Activated CD8-positive, alpha-beta memory T cell treated with anti-CD3 and anti-CD28 coated beads for 4 hours (primary cell): ENCODE results near the gene GLTP.

Experiments
- DNase-seq, 2 donors: peaks; one replicate each; pipeline ENCODE4 v3.0.0-alpha.2; 2020; ENCODE audit warnings: low read depth in 2 of 2

The GLTP gene

DNA sequence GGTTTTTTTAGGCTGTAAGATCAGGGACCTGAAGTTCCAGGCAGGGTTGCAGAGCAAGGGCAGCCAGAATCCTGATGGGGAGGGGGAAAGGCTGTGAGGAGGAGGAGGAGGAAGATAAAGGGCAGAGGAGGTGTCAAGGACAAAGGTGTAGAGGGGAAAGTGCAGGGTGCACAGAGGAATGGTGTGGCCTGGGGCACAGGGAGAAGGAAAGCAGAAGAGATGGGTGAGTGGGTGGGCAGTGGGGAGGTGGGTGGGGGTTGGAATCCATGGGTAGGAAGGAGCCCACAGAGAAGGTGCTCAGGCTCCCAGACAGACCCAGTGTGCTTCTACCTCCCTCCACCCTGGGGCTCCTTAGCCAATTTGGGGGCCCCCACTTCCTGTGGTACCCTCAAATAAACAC is 58.4 kb downstream of the GLTP start:
- no peak for DNase-seq

GRCh38 chr12:109820816-109821381 is 59.4 kb downstream of the GLTP start:
- DNase-seq = no peak

- DNase-seq = no peak
Observed at GRCh38 chr12:109818905-109819500, 61.3 kb downstream of the GLTP start.

DNA sequence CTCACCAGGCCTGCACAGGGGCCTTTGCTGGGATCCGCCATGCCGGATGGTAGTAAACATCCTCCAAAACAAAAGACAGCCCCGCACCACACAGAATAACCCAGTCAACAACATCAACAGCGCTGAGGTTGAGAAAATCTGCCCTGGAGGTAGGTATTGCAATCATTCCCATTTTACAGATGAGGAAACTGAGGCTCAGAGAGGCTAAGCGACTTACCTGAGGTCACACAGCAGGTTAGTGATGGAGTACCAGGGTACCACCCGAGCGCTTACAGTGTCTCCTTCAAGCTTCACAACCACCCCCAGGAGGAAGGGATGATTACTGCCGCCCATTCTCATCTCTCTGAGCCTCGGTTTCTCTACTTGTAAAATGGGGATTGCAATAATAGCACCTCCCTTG is 62.1 kb downstream of the GLTP start:
- DNase-seq = no peak

DNA sequence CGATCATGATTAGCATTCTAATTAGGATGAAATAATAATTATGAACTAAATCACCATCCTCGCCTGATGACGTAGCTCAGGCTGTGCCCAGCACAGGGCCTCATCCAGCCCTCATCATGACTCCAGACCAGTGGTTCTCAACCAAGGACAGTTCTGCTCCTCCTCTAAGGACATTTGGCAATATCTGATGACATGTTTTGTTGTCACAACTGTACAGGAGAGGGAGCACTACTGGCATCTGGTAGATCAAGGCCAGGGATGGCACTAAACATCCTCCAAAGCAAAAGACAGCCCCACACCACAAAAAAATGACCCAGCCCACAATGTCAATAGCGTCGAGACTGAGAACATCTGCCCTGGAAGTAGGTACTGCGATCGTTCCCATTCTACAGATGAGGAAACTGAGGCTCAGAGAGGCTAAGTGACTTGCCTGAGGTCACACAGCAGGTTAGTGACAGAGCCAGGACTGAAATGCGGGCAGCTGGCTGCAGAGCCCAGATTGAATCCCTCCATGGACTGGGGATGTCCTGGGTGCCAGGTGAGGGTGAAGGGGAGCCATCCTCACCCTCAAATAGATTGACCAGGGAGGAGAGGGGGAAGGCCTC is 62.6 kb downstream of the GLTP start:
- DNase-seq = no peak

- DNase-seq = no peak
Observed at GRCh38 chr12:109816870-109817269, 63.5 kb downstream of the GLTP start.

DNA sequence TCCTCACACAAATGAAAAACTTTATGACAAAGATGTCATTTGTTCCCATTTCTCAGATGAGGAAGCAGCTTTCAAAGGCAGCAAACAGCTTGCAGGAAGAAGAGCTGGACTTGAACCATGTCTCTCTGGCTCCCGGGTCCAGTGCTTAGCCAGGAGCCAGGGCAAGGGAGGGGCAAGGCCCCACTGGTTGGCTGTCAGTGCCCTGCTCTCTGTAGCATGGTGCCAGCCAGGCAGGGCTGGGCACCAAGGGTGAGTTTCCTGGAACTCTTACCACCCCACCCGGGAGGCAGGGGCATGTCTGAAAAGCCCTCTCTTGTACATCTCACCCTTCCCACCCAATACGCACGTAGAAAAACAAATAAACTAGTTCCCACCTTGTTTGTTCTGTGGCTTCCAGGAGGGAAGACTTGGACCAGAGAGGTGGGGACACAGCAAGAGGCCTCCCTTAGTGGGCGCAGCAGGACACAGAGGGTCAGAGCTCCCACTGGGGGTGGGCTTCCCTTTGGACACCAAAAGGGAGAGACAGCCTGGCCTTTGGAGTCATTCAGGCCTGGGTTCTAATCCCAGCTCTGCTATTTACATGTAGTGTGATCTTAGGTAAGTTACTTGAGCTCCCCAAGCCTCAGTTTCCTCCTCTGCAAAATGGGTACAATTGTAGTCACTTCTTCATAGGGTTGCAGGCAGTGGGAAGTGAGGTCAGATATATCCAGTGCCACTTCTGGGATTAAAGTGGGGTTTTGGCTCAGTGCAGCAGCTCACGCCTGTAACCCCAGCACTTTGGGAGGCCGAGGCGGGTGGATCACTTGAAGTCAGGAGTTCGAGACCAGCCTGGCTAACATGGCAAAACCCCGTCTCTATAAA is 64.4 kb downstream of the GLTP start:
- no peak for DNase-seq

GRCh38 chr12:109815225-109815624 is 65.1 kb downstream of the GLTP start:
- DNase-seq = no peak

- no peak for DNase-seq
Observed at GRCh38 chr12:109814600-109815150, 65.7 kb downstream of the GLTP start.

DNA sequence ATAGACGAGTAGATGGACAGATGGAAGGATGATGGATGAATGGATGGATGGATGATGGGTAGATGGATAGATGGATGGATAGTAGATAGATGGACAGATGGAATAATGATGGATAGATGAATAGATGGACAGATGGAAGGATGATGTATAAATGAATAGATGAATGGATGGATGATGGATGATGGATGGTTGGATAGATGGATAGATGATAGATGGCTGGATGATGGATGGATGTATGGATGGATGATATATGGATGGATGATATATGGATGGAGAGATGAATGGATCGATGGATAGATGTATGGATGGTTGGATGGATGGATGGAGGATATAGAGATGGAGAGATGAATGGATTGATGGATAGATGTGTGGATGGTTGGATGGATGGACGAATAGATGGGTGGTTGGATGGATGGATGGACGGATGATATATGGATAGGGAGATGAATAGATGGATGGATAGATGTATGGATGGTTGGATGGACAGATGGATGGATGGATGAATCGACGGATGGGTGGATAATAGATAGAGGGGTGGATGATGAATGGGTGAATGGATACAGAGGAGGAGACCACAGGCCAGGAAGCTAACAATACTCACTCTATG is 66.4 kb downstream of the GLTP start:
- no peak for DNase-seq

DNA sequence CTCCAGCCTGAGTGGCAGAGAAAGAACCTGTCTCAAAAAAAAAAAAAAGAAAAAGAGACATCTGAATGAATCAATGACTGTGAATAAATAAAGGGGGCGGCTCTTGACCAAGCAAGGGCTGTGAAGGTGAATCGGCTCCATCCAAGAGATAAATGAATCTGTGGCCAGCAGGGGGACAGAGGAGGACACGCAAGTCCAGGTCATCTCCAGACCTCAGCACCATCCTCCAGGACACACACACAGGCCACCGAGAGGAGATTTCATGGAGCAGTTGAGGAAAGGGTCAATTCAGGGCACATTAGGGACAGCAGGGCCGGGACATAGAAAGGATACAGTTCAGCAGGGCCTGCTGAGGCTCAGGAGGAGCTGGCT is 68.7 kb downstream of the GLTP start:
- DNase-seq = no peak

- no peak for DNase-seq
Observed at GRCh38 chr12:109810954-109811623, 69.3 kb downstream of the GLTP start.

- DNase-seq = no peak
Observed at GRCh38 chr12:109808876-109809646, 71.3 kb downstream of the GLTP start.

DNA sequence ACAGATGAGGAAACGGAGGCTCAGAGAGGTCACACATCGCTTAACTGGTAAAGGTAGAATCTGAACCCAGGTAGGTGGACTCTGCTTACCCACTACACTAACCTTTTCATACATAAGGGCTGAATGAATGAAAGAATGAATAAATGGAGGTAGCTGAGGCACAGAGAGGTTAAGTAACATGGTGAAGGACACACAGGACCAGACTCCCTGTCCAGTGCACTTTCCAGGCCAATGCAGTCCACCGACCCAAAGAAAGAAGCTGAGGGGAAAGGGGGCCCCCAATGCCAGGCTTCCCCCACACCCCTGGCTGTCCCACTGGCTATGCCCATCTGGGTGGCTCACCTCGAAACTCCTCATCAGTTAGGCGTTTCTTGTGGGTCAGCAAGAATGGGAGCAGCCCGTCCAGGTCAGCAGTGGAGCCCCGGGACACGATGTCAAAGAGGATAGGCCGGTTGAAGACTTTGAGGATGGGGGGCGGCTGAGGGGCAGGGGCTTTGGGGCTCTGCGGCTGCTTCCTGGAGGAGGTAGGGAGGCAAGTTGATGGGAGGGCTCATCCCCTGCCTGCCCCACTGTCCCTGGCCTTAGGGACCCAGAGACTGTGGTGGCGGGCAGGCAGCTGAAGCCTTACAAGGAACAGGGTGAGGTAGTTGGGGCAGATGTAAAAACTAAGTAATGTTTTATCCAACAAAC is 72.2 kb downstream of the GLTP start:
- no peak for DNase-seq

- peak; percentile 23 to 45 for DNase-seq
Observed at GRCh38 chr12:109804820-109805761, 75.2 kb downstream of the GLTP start.

DNA sequence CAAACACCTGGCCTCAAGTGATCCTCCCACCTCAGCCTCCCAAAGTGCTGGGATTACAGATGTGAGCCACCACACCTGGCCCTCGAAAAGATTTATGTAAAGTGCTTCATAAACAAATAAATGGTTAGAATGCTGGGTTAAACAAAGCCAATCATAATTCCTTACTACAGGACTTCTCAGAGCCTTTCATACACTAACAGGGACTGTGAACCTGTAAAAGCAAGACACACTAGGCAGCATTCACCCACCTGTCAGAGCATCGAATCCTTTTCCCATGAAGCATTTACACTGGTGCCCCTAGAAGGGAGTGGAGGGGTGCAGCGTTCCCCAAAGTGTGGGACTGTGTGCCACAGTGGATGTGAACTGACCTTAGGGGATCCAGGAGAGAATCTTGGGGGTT is 76.7 kb downstream of the GLTP start:
- DNase-seq = no peak

GRCh38 chr12:109802828-109803227 is 77.5 kb downstream of the GLTP start:
- DNase-seq = no peak
